ENCODE data around the gene PSMA5.

Gene PSMA5

DNA sequence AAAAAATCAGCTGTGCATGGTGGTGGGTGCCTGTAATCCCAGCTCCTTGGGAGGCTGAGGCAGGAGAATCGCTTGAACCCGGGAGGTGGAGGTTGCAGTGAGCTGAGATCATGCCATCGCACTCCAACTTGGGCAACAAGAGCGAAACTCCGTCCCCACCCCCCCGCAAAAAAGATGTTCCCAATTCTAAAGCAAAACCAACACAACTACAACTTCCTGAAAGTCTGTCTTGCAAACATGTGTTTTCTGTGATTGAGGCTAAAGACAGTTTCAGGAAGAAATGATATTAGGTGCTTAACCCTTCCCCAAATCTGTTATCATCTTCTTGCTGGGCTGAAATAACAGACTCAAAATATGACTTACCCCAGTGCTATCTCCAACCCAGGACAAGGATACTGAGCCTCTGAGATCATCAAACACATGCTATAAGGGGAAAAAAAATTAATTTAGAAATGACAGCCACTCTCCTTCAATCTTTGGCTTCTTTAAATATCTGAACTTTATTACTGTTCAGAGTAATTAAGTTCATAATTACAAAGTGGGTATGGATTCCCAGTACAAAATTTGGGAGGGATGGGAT, 57.0 kb downstream of the PSMA5 start:
- DNase-seq (ENCODE audit: low read depth, low spot score): no peak

DNA sequence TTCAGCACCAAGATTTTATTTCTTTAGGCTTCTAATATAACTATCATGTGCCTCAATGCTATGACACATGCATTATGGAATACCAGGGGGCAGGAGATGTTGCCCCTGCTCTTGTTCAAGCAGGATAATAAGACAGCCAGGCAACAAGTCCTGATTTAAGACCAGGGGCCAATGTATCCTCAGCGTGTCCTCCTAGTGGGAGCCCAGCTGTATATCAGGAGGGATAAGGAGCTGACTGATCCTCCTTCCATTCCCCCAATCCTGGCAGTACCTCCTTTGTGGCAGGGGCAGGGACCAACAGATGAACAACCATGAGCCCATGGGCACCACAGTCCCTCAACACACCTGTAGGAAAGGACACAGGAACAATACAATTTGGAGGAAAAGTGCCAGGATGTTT, 57.8 kb downstream of the PSMA5 start:
- DNase-seq (ENCODE audit: low read depth, low spot score): no peak

DNA sequence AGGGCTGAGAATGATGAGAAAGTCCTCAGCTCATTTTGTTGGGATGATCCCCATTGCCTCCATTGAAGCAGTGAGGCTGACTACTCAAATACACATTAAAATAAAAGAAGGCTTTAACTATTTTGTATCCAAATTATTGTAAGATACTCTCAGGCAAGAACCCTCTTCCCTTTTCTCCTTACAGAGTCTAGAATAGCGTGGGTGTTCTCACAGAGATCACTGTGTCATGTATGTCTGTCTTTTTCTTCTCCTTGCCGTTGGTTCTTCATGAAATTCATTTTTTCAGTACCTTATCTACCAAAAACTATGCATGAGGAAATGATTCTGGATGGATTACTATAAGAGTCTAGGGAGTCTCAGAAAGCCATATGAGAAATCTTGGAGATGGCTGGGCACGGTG, 58.6 kb downstream of the PSMA5 start:
- no peak for DNase-seq (ENCODE audit: low read depth, low spot score)

DNA sequence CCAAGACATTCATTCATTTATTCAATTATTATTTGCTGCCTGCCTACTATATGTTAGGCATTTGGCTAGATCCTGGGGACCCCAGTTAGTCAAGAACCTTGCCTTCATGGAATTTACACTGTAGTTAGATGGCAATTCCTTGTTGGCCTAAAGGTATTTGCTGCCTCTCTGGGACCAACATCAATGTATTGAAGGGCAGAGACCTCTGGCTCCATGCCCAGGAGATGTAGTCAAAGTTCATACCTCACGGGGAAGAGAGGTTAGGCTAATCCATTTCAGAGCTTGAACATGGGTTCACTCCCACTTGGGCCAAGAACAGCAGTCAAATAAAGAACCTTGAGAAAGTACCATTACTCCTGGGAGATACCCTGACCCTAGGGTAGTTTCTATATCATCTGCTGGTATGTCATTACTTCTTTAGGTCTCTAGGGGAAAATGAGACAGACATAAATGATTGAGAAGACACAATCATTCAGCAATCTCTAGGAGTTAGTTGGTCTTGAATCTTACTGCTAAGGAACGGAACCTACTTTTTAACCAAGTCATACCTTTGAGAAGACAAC, 60.5 kb downstream of the PSMA5 start:
- no peak for DNase-seq (ENCODE audit: low read depth, low spot score)

DNA sequence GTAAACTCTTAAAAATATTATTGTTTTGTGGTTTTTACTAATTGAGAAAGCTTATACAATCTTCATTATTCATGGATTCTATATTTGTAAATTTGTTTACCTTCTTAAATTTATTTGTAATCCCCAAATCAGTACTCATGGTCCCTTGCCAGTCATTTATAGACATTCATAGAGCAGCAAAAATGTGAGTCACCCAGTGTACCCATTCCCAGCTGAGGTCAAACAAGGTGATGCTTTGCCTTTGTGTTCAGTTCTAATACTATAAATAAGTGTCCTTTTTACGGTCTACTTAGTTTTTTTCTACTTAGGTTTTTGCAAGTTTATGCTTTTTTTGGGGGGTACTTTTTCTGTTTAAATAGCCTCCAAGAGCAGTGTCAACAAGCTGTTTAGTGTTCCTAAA, 64.6 kb downstream of the PSMA5 start:
- DNase-seq (ENCODE audit: low read depth, low spot score): no peak

DNA sequence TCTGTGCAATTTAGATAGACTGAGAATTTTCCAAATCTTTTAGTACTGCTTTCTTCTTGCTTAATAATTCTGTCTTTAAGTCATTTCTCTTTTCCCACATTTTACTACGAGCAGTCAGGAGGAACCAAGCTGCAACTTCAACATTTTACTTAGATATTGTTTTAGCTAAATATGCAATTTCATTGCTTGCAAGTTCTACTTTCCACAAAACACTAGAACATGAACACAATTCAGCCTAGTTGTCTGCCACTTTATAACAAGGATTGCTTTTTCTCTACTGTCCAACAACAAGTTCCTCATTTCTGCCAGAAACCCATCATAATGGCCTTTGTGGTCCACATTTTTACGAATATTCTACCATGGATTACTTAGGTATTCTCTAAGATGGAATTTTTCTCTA, 65.2 kb downstream of the PSMA5 start:
- no peak for DNase-seq (ENCODE audit: low read depth, low spot score)

DNA sequence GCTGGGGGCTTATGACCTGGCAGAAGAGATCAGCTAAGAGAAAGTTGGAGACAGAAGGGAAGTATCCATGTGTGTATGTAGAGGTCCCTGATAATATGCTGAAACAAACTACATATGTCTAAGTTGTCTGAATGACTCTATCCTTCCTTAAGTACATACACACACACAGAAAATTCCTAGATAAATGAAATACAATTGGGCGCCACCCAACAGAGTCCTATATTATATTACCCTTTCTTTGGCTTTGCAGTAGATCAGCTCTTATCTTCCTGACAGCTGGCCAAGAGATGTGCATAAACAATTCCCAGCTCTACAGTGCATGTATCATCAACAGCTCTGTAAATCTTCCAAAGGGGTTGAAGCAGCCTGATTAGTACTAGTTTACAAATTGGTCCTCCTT, 68.6 kb downstream of the PSMA5 start:
- no peak for DNase-seq (ENCODE audit: low read depth, low spot score)

DNA sequence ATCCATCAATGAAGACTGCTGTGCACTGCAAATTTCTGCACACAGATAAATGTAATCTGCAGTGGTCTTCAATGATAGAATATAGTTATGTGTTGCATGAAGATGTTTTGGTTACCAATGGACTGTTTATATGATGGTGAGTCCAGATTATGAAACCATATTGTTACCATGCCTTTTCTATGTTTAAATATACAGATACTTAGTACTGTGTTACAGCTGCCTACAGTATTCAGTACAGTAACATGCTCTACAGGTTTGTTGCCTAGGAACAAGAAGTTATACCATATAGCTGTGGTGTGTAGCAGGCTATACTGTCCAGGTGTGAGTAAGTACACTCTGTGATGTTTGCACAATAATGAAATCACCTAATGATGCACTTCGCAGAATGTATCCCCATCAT, 69.3 kb downstream of the PSMA5 start:
- DNase-seq (ENCODE audit: low read depth, low spot score): no peak

DNA sequence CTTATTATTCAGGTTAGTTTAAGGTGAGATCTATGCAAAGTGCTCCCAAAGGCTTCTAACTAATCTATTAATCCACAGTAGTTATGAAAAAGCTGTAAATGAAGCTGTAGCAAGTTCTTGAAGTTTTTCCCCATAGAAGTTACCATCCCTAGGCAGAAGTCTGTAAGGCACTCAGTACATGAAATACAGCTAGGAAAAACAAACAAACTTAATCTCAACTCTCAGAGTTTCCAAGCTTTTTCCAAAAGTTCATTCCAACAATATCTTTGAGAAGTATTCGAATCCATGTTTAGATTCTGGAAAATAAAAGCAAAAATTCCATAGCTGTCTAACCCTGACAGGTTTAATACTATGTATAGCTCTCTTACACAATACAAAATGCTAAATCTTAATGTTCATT, 69.7 kb downstream of the PSMA5 start:
- DNase-seq (ENCODE audit: low read depth, low spot score): no peak

DNA sequence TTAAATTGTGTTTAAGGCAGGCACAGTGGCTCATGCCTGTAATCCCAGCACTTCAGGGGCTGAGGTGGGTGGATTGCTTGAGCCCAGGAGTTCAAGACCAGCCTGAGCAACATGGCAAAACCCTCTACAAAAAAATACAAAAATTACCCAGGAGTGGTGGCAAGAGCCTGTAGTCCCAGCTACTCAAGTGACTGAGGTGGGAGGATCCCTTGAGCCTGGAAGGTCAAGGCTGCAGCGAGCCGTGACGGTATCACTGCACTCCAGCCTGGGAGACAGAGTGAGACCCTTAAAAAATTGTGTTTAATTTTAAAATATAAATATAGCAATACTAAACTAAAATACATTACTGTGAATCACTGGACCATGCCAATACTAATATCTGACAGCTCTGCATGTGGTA, 71.3 kb downstream of the PSMA5 start:
- DNase-seq (ENCODE audit: low read depth, low spot score): no peak

DNA sequence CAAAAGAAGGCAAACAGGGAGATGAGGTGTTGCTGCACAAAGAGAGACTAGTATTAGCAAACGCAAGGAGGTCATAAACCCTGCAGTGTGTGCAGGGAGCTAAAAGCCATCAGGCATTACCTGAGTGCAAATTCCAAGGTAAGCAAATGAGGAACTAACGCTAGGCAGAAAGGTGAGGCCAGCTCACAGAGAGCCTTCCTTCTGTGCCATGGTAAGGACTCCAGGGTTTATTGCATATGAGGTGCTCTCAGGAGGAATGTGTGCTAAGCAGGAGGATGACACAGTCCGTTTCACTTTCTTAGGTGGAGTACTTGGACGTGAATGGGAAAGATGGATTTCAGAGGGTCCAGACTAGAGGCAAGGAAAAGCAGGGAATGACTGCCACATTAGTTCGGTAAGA, 74.8 kb downstream of the PSMA5 start:
- DNase-seq (ENCODE audit: low read depth, low spot score): no peak

DNA sequence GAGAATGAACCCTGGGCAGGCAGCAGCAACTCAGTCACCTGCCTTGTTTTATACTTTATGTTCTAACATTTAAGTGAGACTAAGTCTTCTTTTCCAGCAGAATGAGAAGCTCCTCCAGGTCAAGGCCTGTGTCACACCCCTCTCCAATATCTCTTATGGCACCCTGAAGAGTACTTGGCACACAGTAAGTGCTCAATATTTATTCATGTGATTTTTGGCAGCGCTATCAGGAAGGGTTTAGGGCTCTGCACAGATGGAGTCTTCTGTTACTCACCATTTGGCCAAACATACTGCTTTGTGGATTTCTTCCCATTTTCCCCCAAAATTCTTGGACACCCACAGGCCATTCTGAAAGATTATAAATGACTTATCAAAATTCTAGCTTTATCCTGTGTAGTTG, 75.6 kb downstream of the PSMA5 start:
- DNase-seq (ENCODE audit: low read depth, low spot score): no peak

DNA sequence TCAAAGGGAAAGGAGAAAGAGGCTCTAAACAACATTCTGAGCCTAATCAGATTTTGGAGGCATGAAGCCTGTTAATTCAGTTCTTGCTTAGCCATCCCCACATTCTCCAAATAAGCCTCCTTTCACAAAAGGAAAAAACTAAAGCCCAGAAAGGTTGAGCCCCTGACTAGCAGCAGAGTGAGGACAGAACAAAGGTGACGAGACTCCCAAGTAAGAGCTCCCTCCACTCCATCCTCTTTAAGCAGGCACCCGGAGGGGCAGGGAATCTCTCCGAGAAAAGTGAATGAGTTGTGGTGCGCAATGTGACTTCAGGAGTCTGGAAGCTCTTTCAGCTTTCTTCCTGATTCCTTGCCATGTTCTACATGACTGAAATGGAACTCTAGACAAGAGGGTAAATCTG, 76.1 kb downstream of the PSMA5 start:
- DNase-seq (ENCODE audit: low read depth, low spot score): no peak

Data from ELF-1 (cell line).